Renal cortical epithelial cell (primary cell): Measurements from ENCODE around the gene CACNA1C. TPM values are rescaled to one million over a fixed set of nuclear protein-coding genes. Genes with fewer than 3 reads are reported as not detected.

ENCODE experiments used
- DNase-seq: peaks from one replicate; pipeline ENCODE4 v3.0.0-alpha.2; 2011; ENCODE audit warnings: low read depth
- total RNA-seq: library from RNA; depleted of rRNA; stranded (reverse); fragments of >200 nt; gene quantifications from 2 replicates; pipeline ENCODE4 v1.2.3, GENCODE V29; 2014

CACNA1C gene
- total RNA-seq, 1 donor from 2014 or later, result 0.05 TPM

DNA sequence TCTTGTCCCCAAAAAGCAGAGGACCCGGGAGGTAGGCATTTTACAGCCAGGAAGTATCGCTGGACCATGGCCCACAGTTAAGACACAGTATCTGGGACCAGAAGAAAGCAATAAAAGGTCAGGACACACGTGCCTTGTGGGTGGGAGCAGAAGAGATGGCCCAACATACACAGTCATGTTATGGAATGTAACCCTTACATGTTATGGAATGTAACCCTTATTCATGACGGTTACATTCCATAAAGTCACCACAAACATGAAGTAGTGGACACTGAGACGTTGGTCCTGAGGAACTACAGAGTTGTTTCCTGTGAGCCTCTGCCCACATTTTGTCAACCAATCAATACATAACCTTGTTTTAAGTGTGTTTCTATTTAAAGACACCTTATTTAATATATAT lies 456.4 kb downstream of the CACNA1C start:
- DNase-seq, result no peak

DNA sequence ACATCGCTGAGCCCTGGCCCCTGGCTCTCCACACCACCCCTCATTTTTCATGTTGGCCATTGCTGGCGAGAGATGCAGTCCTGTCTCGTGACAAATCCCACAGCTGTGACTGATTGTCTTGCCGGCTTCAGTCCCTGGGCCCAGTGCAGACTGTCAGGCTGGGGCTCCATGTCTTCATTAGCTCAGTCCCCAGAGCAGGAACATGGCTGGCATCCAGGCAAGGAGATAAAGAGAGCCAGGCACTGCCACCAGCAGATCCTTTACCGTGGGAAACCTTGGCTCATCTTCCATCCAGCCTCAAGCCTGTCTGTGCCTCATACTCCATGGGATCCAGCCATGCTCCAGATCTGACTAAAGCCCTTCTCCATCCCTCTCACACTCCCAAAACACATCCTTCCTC lies 457.3 kb downstream of the CACNA1C start:
- no peak for DNase-seq

DNA sequence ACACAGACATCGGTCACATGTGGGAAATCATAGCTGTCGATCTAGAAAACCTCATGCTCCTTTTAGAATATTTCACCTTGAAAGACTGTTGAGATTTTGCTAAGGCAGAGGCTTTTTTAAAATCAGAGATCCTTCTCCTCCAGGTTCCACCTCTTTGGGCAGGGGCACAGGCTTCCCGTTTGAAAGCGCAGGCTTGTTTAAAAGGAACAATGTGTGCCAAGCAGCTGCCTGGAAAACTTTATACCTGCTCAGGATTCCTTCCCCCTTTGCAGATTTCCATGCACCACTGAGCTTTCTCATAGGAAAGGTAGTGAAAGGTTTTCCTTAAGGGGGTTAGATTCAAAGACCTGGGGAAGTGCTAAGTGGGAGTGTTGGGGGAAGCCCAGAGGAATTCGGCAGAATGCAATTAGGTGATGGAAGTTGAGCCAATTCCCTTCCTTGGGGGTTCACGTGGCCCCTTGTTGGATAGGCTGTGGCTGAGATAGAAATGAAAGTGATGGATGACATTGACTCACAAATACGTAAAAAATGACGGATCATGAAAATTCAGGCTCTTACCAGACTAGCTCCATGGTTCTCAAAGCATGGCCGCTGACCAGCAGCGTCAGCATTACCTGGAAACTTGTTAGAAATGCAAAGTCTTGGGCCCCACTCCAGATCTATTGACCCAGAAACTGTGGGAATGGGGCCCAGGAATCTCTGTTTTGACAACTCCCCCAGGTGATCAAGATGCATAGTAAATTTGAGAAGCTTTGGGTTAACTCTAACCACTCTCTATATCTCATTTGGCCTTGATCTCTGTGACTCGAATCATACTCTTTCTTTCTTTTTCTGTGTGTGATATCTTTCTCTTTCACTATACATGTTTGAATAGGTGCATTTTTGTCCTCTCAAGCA lies 460.6 kb downstream of the CACNA1C start:
- no peak for DNase-seq

DNA sequence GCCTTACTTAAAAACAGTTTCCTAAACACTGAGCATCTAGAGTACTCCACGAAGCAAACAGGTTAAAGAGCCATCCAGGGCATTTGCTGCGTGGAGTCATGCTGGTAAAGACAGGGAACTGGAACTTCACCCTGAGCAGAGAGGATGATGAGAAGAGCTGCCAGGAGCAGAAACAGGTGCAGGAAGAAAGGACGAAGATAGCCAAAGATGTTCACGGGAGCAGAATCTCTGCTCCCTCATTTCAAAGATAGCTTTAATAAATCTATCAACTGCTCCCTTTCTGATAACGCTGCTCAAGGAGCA lies 461.2 kb downstream of the CACNA1C start:
- DNase-seq, result no peak

DNA sequence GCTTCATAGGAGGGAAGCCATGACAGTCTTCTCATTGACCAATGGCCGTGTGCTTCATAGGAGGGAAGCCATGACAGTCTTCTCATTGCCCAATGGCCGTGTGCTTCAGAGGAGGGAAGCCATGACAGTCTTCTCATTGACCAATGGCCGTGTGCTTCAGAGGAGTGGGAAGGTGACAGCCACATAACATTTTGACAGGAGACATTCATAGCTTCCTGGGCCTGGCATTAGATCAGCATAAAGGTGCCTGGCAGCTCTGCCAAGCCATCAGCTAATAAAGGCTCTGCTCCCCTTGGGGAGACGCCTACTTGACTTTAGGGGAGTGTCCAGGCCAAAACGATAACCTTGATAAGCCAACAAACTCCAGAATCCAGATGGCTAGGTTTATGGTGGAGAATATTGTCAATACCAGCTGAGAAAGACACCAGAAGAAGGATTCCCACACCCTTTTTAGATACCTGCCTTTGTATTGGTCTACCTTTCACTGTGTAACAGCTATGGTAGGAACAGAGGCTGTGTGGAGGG lies 468.0 kb downstream of the CACNA1C start:
- DNase-seq, result no peak

DNA sequence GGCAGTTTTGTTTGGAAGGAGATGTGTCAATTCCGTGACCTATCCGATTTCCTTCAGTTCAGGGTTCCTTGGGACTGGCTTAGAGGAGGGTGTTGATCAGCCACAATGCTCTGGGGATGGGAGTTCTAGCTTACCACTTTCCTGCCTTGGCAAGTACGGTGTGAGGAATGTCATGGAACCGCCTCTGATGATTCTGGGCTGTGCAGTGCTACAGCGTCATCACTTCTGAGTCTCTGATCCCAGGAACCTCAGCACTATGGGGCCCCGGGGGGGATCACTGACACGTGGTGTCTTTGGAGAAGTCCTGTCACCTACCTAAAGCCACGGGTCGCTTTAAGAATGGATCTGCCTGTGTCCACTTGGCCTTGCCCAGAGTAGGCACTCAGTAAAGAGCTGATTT lies 470.5 kb downstream of the CACNA1C start:
- DNase-seq, result no peak

DNA sequence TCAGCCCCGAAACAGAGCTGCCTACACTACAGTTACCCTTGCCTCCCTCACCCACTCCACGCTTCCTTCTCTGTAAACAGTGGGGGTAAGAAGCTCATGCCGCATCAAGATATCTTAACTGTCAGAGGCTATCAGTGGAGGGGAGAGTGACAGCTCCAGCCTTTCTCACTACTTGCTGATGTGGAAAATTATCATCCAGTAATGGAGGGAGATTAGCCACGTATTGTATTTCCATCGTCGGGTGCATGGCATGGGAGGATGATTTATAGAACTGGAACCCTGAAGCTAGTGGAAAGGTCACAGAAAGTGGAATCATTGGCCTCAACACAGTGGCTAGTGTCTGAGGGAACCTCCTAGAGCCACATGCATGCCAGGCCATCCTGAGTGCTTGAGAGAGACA lies 471.1 kb downstream of the CACNA1C start:
- no peak for DNase-seq

DNA sequence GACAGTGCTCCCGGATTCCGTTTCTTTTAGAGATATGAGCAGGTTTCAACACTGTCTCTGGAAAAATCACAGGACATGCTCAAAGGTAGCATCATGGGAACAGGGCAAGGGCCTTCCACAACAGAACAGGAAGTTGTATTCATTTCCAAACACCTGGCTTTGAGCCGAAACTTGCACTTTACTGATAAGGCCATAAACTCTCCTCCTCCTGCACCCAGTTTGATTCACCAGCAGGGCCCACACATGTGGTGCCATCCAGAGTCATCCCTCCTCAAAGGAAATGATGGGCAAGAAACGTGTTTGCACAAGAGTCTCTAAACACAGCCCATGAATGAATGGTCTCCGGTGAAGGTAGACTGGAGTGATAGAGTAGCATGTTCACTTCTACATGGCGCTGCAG lies 473.6 kb downstream of the CACNA1C start:
- DNase-seq, result no peak

DNA sequence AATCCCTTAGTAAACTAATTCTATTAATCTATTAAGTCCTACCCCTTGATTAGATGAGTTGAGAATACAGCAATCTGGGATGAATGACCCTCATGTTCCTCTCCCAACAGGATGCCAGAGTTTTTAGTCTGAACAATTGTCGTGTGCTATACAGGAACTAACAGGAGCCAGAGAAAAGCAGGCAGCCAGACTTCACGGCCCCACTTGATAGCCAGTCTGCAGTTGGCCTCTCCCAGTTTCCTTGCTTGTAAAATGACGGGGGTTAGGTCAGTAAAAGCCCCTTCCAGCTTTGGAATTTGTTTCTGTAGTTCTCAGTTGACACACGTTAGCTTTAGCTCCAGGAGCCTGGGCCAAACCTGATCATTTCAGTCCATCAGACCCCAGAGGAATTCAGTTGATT lies 475.2 kb downstream of the CACNA1C start:
- DNase-seq, result no peak

DNA sequence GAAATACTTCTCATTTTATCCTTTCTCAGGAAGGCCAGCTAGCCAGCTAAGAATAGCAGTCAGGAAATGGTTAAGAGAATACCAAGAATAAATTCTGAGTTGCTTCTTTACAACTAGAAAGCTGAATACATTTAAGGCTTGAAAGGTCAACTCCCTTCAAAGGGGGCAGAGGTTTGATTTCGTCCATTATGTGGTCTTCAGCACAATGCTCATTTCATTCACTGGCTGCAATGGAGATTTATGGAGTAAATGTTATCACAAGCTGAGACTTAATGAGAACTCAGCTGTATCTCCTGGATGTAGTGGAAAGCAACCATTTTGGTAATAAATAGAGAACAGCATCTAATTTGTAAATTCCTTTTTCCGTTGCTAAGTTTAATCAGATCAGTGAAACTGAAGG lies 477.0 kb downstream of the CACNA1C start:
- DNase-seq, result no peak

DNA sequence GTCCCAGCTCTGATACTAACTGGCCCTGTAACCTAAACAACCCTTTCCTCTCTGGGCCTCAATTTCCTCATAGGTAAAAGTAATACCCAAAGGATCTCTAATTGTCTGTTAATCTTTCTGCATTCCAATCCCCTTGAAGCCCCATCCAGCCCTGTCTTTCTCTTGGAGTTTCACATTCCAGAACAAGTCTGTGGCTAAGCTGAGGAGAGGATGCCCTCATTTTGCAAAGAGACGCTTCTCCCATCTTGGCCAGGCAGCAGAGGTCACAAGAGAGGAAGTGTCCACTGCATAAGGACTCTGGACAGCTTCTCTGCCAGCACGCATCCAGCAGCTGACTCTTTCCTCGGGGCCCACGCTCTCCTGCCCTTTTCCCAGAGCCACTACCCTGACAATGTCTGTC lies 478.6 kb downstream of the CACNA1C start:
- DNase-seq, result no peak

DNA sequence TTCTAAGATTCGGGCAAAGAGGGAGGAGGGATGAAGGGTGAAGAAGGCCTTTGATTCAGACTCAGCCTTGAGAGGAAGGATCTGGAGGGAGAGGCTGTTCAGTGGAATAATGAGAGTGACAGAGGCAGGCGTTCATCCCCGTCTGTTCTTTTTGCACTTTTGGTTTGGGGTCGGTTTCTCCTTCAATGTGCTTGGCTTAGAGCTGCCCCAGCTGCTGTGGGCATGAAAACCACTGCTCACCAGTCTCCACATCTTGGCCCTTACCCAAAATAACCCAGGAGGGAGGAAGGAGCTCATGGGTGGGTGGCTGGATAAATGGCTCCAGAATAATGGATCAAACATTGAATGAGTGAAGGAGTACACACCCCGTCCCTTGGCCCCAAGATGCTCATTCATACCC lies 480.2 kb downstream of the CACNA1C start:
- DNase-seq, result no peak

DNA sequence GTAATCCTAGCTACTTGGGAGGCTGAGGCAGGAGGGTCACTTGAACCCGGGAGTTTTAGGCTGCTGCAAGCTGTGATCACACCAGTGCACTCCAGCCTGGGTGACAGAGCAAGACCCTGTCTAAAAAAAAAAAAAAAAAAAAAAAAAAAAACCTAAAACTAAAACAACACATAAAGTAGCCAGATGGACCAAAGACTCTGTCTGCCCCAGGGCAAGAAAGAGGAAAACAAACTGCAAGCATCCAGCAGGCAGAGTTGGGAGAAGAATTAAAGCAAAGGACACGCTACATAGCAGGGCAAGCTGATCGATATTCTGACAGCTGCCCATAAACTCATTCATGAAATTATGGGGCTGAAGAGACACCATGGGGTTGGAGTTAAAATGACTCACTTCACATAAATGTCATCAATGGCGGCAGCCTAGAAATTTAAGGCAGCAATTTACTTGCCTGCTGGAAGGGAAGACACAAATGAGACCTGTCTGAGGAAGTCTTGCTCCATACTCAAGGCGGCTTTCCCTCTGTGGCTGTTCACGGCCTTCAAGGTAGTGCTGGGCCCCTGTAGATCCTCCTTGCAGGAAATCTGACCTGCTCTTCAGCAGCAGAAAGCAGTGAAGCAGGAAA lies 482.9 kb downstream of the CACNA1C start:
- DNase-seq, result no peak

DNA sequence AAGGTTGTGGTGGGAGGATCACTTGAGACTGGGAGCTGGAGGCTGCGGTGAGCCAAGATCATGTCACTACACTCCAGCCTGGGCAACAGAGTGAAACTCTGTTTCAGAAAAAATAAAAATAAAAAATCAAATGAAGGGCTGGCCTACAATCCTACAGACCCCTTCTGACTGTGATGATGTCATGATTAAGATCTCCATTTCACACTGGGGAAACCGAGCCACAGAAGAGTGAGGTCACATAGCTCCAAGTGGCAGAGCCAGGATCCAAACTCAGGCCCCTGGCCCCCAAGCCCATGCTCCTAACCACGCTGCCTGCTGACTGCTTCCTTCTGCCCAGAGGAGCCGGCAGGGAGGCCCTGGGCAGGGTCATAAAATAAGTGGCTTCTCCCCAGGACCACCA lies 483.9 kb downstream of the CACNA1C start:
- no peak for DNase-seq

DNA sequence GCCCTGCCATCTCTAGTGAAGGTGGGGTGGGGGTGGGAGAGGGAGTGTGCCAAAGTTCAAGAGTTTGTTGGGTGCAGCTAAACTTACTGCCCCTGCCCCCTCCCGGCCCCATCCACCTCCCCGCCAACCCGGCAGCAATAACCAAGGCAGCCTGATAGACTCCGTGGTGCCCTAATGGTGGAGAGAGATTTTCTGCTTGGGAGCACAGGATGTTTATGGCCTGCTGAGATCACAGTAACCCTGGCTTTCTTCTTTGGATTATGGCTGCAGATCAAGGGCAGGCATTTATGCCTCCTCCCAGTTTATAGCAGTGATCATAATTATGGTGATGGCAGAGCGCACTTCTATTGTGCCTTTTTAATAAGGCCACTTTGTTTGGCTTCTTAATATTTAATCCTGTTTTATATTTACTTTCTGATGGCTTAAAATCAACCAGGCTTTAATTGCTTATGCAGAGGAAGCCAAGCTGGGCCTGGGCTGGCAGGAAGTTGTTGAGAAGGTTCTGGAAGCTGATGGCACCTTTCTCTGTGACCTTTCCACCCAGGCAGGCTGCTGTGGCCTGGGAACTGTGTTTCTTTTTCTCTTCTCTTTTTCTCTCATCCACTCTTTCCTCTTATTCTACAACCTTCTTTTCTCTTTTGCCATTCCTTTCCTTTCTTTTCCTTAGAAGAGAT lies 485.2 kb downstream of the CACNA1C start:
- peak; percentile 7 for DNase-seq

DNA sequence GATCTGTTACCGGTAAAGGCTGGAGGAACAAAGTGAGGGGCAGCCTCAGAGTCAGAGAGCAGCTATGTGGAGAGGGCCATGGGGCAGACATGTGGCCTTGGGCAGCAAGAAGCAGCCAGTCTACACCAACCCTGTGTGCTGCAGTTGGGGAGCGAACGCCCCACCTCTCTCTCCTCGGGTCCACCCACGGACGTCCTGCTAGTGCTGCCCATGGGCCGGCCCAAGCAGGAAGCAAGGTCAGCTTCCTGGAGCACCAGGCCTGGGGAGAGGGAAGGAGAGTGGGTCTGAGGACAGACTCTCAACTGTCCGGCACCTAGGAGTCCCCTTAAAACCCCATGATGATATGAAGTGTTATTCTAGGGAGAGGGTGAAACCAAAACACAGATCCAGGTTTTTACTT lies 487.2 kb downstream of the CACNA1C start:
- DNase-seq, result no peak

DNA sequence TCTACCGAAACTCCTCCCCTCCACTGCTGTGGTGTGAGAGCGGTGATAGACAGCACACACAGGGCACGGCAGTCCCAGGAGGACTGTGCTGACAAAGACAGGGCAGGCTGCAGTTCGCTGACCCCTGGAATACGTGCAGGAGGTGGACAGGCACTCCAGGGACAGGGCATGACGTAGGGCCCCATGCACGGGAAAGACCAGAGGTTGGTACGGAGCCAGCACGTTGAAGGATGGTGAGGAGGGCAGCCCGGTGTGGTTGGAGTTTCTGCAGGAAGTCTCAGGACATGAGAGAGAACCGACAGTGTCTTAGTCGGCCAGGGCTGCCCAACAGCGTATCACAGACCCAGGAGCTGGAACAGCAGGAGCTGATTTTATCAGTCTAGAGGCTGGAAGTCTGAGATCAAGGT lies 487.8 kb downstream of the CACNA1C start:
- no peak for DNase-seq

DNA sequence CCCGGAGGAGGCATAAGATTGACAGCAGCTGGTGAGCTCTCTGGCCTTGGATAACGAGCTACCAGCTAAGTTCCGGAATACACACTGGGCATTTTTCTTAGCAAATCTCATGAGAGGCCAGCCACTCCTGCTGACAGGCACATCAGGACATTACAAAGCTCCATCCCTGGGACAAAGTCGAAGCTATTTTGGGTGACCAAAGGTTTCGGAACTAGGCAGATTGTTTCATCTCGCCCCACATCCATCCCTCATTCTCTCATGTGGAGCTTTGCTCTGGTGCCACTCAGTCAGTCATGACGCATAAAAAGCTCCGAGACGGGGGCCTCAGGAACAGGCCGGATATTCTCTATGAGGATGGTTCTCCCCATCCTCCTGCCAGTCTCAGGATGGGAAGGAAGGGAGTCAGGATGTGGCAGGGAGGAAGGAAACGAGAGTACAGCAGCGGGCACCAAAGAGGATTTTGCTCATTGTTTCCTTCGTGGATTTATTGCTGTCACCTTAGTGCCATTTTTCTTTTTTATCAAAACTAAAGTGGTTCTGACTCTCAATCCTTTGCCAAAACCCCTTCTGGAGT lies 488.9 kb downstream of the CACNA1C start:
- DNase-seq, result no peak

DNA sequence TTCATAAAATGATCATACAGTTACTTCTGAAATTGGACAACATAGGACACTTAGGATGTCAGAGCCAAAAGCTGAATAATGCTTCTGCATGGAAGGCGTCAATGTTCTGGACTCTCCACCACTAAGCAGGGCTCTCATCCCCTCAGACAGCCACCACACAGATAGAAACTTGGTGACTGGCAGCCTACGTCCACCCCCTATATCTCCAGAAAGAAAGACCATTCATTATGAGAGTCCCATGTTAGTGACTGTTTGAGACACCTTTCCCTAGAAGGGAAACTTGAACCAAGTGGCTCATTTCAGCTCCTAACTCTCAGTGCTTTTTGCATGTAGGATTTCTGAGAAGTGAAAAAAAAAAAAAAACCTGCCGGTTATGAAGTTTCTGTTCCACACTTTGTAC lies 491.0 kb downstream of the CACNA1C start:
- no peak for DNase-seq

DNA sequence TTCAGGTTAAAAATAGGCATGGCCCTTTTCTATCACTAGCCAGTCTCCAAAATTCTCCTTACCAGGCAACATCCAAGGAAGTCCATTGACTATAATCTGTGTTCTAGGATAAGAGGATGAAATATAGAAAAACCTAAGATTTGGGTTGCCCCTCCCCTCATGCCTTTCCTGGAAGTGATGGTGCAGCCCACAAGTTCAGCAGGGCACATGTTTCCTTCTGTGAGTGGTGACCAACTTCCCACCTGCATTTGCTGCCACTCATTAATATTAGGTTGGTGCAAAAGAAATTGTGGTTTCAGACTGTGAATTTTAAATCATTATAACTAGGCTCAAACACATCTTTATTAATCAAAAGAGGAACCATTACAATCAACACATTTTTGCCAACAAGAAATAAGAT lies 491.4 kb downstream of the CACNA1C start:
- no peak for DNase-seq

DNA sequence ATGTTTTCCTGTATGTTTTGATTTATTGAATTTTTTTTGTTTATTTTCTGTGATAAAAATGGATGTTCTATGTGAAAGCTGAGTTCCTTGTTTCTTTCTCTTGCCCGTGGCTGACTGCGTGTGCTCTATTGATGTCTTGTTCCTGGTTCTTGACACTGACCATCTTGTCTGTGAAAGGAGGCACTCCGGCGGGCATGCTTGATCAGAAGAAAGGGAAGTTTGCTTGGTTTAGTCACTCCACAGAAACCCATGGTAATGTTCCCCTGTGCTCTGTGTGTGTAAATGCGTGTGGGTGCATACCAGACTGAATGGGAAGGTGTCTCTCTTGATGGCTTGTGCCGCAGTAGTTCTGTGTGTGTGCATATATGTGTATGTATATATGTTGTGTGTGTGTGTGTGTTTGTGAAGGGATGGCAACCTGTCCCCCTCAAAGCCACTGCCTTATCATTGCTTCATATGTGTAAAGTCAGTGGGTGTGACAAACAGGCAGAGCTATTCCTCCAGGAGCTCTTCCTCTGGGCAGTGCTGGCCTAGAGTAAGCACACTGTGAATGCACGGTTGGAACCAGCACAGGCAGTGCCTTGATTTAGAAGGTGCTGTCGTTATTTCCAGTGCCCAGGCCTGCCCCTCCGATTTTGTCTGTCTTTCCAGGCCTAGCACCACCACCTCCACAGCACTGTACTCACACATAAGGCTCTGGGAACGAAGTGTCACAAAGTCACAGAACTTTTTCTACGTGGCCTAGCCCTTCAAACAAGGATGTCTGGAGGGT lies 494.7 kb downstream of the CACNA1C start:
- DNase-seq, result no peak

DNA sequence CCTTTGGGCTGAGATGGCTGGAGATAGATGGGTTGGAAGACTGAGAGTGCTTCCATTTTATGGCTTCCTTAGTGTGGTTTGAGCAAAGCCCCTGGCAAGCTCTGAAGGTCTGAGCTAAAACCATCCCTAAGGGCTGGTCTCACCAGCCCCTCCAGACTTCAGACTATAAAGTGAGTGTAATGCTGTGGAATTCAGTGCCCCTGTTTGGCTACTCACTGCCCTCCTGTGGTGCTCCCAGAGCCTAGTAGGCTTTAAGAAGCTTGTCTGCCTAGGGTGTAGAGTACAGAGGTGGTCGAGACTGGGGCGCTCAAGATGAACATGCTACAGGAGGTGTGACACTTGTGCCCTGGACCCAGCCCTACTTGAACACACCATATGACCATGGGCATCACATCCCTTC lies 495.3 kb downstream of the CACNA1C start:
- no peak for DNase-seq
